ENCODE data around the gene HPSE2.

The HPSE2 gene

DNA sequence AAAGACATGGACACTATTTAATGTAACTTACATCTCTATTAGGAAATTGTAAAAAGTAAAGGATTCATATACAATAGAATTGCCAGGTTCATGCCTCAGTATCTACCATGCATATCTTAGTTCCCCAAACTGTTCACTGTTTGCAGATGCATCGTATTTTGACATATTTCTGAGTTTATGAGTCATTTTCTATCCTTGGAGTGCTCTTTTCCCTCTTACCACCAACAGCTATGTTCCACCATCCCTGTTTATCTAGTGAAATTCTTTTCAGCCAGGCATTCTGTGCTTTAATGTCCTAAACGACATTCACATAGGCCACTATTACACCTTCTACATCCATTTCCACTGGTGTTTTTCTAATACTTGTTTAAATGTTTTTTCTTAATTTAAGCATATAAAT is 649.6 kb downstream of the HPSE2 start:
- no peak overlapping the region for H3K4me3 ChIP-seq (ENCODE audit: low read depth, low read length)
- no peak for DNase-seq (ENCODE audit: low read depth)
- TF ChIP-seq MAX (IDR thresholded peaks at IDR 0.05; ENCODE audit: low read depth, low read length) (no peak), MYC (IDR thresholded peaks at IDR 0.05; ENCODE audit: low read depth, low read length) (no peak), POLR2A (IDR thresholded peaks at IDR 0.05; ENCODE audit: extremely low read depth, insufficient read length) (no peak)
- TF ChIP-seq, protein P1, sequence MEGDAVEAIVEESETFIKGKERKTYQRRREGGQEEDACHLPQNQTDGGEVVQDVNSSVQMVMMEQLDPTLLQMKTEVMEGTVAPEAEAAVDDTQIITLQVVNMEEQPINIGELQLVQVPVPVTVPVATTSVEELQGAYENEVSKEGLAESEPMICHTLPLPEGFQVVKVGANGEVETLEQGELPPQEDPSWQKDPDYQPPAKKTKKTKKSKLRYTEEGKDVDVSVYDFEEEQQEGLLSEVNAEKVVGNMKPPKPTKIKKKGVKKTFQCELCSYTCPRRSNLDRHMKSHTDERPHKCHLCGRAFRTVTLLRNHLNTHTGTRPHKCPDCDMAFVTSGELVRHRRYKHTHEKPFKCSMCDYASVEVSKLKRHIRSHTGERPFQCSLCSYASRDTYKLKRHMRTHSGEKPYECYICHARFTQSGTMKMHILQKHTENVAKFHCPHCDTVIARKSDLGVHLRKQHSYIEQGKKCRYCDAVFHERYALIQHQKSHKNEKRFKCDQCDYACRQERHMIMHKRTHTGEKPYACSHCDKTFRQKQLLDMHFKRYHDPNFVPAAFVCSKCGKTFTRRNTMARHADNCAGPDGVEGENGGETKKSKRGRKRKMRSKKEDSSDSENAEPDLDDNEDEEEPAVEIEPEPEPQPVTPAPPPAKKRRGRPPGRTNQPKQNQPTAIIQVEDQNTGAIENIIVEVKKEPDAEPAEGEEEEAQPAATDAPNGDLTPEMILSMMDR (IDR thresholded peaks at IDR 0.05; ENCODE audit: low read depth, low read length): no peak

- no peak overlapping the region for H3K4me3 ChIP-seq (ENCODE audit: low read depth, low read length)
- DNase-seq (ENCODE audit: low read depth): no peak
- TF ChIP-seq, protein P1 (IDR thresholded peaks at IDR 0.05; ENCODE audit: low read depth, low read length): no peak
- TF ChIP-seq MYC (IDR thresholded peaks at IDR 0.05; ENCODE audit: low read depth, low read length): no peak
- no peak for TF ChIP-seq MAX (IDR thresholded peaks at IDR 0.05; ENCODE audit: low read depth, low read length)
- TF ChIP-seq POLR2A (IDR thresholded peaks at IDR 0.05; ENCODE audit: extremely low read depth, insufficient read length): no peak
These were observed 653.3 kb downstream of the HPSE2 start for GRCh38 chr10:98582363-98582762.

- H3K4me3 ChIP-seq (ENCODE audit: low read depth, low read length): no peak overlapping the region
- TF ChIP-seq MAX (IDR thresholded peaks at IDR 0.05; ENCODE audit: low read depth, low read length) (no peak), MYC (IDR thresholded peaks at IDR 0.05; ENCODE audit: low read depth, low read length) (no peak), POLR2A (IDR thresholded peaks at IDR 0.05; ENCODE audit: extremely low read depth, insufficient read length) (no peak)
- TF ChIP-seq, protein P1 (IDR thresholded peaks at IDR 0.05; ENCODE audit: low read depth, low read length): no peak
- no peak for DNase-seq (ENCODE audit: low read depth)
These were observed 658.1 kb downstream of the HPSE2 start for GRCh38 chr10:98577578-98577977.

GRCh38 chr10:98577168-98577567 is 658.5 kb downstream of the HPSE2 start:
- TF ChIP-seq POLR2A (IDR thresholded peaks at IDR 0.05; ENCODE audit: extremely low read depth, insufficient read length) (no peak), MYC (IDR thresholded peaks at IDR 0.05; ENCODE audit: low read depth, low read length) (no peak), MAX (IDR thresholded peaks at IDR 0.05; ENCODE audit: low read depth, low read length) (no peak)
- TF ChIP-seq, protein P1 (IDR thresholded peaks at IDR 0.05; ENCODE audit: low read depth, low read length): no peak
- DNase-seq (ENCODE audit: low read depth): no peak
- H3K4me3 ChIP-seq (ENCODE audit: low read depth, low read length): no peak overlapping the region

DNA sequence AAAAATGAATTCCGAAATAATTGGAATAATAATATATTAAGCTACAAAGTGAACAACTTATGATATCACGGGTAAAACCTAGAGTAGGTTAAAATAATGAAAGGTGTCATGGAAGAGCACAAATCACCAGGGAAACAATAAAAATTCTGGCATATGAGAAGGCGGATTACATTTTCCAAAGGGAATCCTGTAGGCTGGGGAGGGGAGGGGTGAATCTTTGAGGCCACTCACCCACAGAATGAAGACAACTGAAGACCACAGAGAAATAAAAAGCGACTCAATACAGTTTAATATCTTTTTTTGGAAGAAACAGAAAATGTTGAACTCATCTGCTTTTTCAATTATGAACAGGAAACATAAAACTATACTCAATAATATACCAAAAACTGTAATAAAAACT is 659.6 kb downstream of the HPSE2 start:
- H3K4me3 ChIP-seq (ENCODE audit: low read depth, low read length): no peak overlapping the region
- DNase-seq (ENCODE audit: low read depth): no peak
- TF ChIP-seq, protein P1 (IDR thresholded peaks at IDR 0.05; ENCODE audit: low read depth, low read length): no peak
- no peak for TF ChIP-seq MYC (IDR thresholded peaks at IDR 0.05; ENCODE audit: low read depth, low read length)
- no peak for TF ChIP-seq MAX (IDR thresholded peaks at IDR 0.05; ENCODE audit: low read depth, low read length)
- TF ChIP-seq POLR2A (IDR thresholded peaks at IDR 0.05; ENCODE audit: extremely low read depth, insufficient read length): no peak

DNA sequence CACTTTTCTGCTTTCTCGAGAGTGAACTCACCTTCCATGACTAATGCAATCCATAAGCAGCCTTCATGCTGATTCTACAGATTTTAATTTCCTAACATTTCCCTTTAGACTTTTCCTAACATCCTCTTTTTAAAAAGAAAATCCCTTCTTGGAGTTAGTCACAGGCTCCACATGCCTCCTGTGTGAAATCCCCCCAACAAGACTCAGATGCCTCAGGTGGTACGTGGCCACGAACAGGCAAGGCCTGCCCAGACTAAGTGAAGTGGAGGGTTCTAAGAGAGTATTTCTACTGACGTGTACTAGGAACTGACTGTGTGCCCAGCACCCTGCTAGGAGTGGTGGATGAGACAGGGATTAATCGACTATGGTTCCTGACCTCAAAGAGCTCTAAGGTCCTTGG is 663.1 kb downstream of the HPSE2 start:
- DNase-seq (ENCODE audit: low read depth): no peak
- TF ChIP-seq MAX (IDR thresholded peaks at IDR 0.05; ENCODE audit: low read depth, low read length): no peak
- TF ChIP-seq POLR2A (IDR thresholded peaks at IDR 0.05; ENCODE audit: extremely low read depth, insufficient read length): no peak
- TF ChIP-seq, protein P1 (IDR thresholded peaks at IDR 0.05; ENCODE audit: low read depth, low read length): no peak
- TF ChIP-seq MYC (IDR thresholded peaks at IDR 0.05; ENCODE audit: low read depth, low read length): no peak
- no peak overlapping the region for H3K4me3 ChIP-seq (ENCODE audit: low read depth, low read length)
